Ishikawa (cell line): ENCODE measurements around the gene ELOVL4.

Source experiments
- CEBPB ChIP-seq: IDR thresholded peaks from 2 replicates; pipeline ENCODE4 v1.6.1; 2012
- CREB1 ChIP-seq: IDR thresholded peaks from 2 replicates; pipeline ENCODE4 v1.6.1; 2012; ENCODE audit warnings: low read depth
- EGR1 ChIP-seq: IDR thresholded peaks from 2 replicates; pipeline ENCODE4 v1.6.1; 2012
- EP300 ChIP-seq: IDR thresholded peaks from 2 replicates; pipeline ENCODE4 v1.6.1; 2012; ENCODE audit warnings: borderline replicate concordance
- FOXM1 ChIP-seq: IDR thresholded peaks from 2 replicates; pipeline ENCODE4 v1.6.1; 2012; ENCODE audit warnings: low read depth, borderline replicate concordance
- NFIC ChIP-seq: IDR thresholded peaks from 2 replicates; pipeline ENCODE4 v1.6.1; 2012
- RAD21 ChIP-seq: IDR thresholded peaks from 2 replicates; pipeline ENCODE4 v1.6.1; 2012; ENCODE audit warnings: low read depth
- TAF1 ChIP-seq: IDR thresholded peaks from 2 replicates; pipeline ENCODE4 v1.6.1; 2012; ENCODE audit warnings: low read depth, mild to moderate bottlenecking
- TCF12 ChIP-seq: IDR thresholded peaks from 2 replicates; pipeline ENCODE4 v1.6.1; 2012; ENCODE audit warnings: low read depth
- TEAD4 ChIP-seq: IDR thresholded peaks from 2 replicates; pipeline ENCODE4 v1.6.1; 2012
- USF1 ChIP-seq: IDR thresholded peaks from 2 replicates; pipeline ENCODE4 v1.6.1; 2012
- YY1 ChIP-seq: IDR thresholded peaks from 2 replicates; pipeline ENCODE4 v1.6.1; 2012; ENCODE audit warnings: low read depth
- ZBTB7A ChIP-seq: IDR thresholded peaks from 2 replicates; pipeline ENCODE4 v1.6.1; 2012; ENCODE audit warnings: low read depth
- TF ChIP-seq, protein P1 (sequence below): IDR thresholded peaks from 2 replicates; pipeline ENCODE4 v1.6.1; 2012
- TF ChIP-seq, protein P2 (sequence below): IDR thresholded peaks from 2 replicates; pipeline ENCODE4 v1.6.1; 2012; ENCODE audit warnings: low read depth, mild to moderate bottlenecking

The ELOVL4 gene

GRCh38 chr6:79941489-79942151 is 5.7 kb downstream of the ELOVL4 start:
- no peak for TF ChIP-seq TEAD4
- TF ChIP-seq USF1, result no peak
- TF ChIP-seq RAD21, result no peak
- TF ChIP-seq YY1, result no peak

DNA sequence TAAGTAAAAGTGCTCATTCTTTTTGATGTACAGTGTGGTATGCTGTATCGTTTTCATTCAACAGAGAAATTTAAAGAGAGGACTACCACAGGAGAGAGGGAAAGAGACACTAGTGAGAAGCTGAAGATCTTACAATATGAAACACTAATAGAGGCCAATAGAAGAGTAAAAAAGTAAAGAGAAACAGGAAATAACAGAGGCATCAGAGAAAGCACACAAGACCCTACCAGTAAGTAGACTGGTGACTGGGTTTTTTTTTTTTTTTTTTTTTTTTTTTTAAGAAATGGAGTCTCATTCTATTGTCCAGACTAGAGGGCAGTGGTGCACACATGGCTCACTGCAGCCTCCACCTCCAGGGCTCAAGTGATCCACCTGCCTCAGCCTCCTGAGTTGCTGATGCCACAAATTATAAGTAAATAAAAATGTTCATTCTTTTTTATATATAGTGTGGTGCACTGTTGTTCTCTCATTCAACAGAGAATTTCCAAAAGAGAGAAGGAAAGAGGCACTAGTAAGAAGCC is 18.8 kb downstream of the ELOVL4 start:
- no peak for TF ChIP-seq FOXM1

DNA sequence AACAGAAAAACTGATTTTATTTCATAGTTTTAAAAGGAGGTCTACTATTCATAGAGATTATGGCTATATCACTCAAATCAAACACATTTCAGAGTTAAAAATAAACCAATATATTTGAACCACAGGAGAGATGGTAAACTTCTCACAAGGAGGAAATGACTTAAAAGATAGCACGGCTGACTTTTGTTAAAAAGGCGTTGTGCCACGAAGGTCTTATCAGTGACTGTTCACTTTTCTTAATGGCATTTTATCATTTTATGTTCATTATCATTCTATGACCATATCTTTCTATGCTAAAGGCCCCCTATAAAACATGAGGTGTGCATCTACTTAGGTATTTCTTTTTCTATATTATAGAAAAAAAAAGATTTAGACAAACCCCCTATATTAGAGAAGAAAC is 19.6 kb downstream of the ELOVL4 start:
- no peak for TF ChIP-seq TAF1
- TF ChIP-seq, protein P1, sequence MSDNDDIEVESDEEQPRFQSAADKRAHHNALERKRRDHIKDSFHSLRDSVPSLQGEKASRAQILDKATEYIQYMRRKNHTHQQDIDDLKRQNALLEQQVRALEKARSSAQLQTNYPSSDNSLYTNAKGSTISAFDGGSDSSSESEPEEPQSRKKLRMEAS, result no peak
- no peak for TF ChIP-seq EP300
- TF ChIP-seq EGR1, result no peak
- TF ChIP-seq RAD21, result no peak
- no peak for TF ChIP-seq CEBPB
- TF ChIP-seq FOXM1, result no peak
- TF ChIP-seq TCF12, result no peak
- TF ChIP-seq USF1, result no peak

- TF ChIP-seq ZBTB7A (no peak), CREB1 (no peak), YY1 (no peak), EGR1 (no peak), FOXM1 (no peak), NFIC (no peak), TCF12 (no peak), TEAD4 (no peak), CEBPB (no peak), EP300 (no peak), TAF1 (no peak)
- TF ChIP-seq, protein P1, result no peak
- TF ChIP-seq, protein P2, sequence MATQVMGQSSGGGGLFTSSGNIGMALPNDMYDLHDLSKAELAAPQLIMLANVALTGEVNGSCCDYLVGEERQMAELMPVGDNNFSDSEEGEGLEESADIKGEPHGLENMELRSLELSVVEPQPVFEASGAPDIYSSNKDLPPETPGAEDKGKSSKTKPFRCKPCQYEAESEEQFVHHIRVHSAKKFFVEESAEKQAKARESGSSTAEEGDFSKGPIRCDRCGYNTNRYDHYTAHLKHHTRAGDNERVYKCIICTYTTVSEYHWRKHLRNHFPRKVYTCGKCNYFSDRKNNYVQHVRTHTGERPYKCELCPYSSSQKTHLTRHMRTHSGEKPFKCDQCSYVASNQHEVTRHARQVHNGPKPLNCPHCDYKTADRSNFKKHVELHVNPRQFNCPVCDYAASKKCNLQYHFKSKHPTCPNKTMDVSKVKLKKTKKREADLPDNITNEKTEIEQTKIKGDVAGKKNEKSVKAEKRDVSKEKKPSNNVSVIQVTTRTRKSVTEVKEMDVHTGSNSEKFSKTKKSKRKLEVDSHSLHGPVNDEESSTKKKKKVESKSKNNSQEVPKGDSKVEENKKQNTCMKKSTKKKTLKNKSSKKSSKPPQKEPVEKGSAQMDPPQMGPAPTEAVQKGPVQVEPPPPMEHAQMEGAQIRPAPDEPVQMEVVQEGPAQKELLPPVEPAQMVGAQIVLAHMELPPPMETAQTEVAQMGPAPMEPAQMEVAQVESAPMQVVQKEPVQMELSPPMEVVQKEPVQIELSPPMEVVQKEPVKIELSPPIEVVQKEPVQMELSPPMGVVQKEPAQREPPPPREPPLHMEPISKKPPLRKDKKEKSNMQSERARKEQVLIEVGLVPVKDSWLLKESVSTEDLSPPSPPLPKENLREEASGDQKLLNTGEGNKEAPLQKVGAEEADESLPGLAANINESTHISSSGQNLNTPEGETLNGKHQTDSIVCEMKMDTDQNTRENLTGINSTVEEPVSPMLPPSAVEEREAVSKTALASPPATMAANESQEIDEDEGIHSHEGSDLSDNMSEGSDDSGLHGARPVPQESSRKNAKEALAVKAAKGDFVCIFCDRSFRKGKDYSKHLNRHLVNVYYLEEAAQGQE, result no peak
These were observed 24.1 kb downstream of the ELOVL4 start for GRCh38 chr6:79923270-79923669.

DNA sequence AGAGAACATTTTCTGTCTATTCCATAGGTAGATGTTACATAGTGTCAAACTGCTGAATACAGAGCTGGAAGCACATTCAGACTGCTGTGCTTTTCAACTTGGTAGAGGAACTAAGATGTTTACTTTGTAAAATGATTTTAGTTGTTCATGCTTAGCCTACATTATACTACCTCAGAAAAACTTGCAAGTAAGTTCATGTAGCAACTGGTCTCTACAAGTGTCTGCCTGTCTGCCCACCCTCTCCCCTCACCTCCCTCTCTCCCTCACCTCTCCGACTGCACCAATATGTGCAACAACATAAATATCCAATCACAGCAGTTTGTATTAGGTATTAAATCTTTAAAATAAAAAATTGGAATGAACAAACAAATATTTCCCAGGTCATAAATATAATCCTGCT is 25.3 kb downstream of the ELOVL4 start:
- no peak for TF ChIP-seq ZBTB7A
- TF ChIP-seq CEBPB, result no peak
- no peak for TF ChIP-seq USF1
- no peak for TF ChIP-seq TCF12
- TF ChIP-seq RAD21, result no peak
- TF ChIP-seq YY1, result no peak
- TF ChIP-seq TEAD4, result no peak
- TF ChIP-seq, protein P1, result no peak
- no peak for TF ChIP-seq CREB1

DNA sequence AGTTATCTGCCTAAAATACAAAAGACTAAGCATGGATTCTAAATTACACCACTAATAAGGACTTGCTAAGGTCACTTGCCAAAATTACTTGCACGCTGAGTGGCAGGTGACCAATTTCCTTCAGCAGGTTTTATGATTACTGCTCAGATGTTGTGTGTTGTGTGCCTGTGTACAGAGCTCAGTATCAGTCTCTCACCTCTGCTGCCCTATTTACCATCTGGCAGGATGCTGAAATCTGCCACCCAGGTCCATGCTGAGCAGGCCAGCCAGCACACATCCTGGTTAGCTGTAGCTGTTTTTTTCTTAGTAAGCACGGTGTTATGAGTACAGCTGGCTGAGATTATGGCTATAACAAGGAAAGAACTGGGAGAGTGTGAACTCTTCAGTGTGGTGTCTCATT is 34.0 kb downstream of the ELOVL4 start:
- no peak for TF ChIP-seq ZBTB7A
- no peak for TF ChIP-seq FOXM1

DNA sequence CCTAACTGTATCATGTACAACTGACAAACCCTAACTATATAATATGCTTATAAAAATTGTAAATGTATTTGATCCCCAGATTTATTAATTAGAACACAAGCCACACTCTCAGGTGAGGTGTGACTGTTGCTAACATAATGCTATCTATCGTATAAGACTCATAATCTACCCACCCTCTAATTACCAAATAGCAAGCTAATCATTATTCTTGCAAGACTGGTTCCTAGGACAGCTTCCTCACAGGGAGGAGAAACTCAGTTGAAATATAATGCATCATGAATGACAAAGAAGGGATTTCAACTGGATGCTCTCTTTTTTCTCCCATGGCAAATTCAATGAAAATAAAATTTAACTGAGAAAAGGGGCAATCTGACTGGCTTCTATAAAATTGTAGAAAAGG is 35.4 kb downstream of the ELOVL4 start:
- TF ChIP-seq NFIC, result no peak
- no peak for TF ChIP-seq YY1
- no peak for TF ChIP-seq CEBPB
- TF ChIP-seq RAD21, result no peak
- no peak for TF ChIP-seq CREB1
- no peak for TF ChIP-seq TCF12
- no peak for TF ChIP-seq EP300
- TF ChIP-seq, protein P1, result no peak
- no peak for TF ChIP-seq FOXM1
- no peak for TF ChIP-seq ZBTB7A
- no peak for TF ChIP-seq EGR1
- TF ChIP-seq, protein P2, result no peak
- no peak for TF ChIP-seq USF1
- TF ChIP-seq TAF1, result no peak
- no peak for TF ChIP-seq TEAD4
